Measurements from ENCODE around the gene LENG1.

The LENG1 gene

GRCh38 chr19:54109651-54110050, 49.9 kb downstream of the LENG1 start:
- no peak for DNase-seq (ENCODE audit: low read depth in 2 of 2)

GRCh38 chr19:54108496-54108895, 51.0 kb downstream of the LENG1 start:
- no peak for DNase-seq (ENCODE audit: low read depth in 2 of 2)

- no peak for DNase-seq (ENCODE audit: low read depth in 2 of 2)
Observed at GRCh38 chr19:54107876-54108490, 51.5 kb downstream of the LENG1 start.

GRCh38 chr19:54106716-54107115, 52.8 kb downstream of the LENG1 start:
- no peak for DNase-seq (ENCODE audit: low read depth in 2 of 2)

GRCh38 chr19:54105796-54106195, 53.7 kb downstream of the LENG1 start:
- DNase-seq (ENCODE audit: low read depth in 2 of 2): no peak
